ENCODE data around the gene ALS2CL. TPM values are rescaled to one million over a fixed set of nuclear protein-coding genes. Genes with fewer than 3 reads are reported as not detected.
"Not testable (repeated sequence)": the region's sequence is repeated elsewhere in the genome, so short reads cannot be mapped to it uniquely, and the experiment has no call there.

The ALS2CL gene
- 7.8 and 13.5 TPM in 2 replicates for total RNA-seq

- no peak for DNase-seq (ENCODE audit: extremely low read depth, low read depth, low spot score)
Observed at GRCh38 chr3:46693038-46693891, at the start of gene ALS2CL. Gene ALS2CL (minus strand): TSS chr3:46693679. CDS start chr3:46689440, 4,239 bp downstream.

DNA sequence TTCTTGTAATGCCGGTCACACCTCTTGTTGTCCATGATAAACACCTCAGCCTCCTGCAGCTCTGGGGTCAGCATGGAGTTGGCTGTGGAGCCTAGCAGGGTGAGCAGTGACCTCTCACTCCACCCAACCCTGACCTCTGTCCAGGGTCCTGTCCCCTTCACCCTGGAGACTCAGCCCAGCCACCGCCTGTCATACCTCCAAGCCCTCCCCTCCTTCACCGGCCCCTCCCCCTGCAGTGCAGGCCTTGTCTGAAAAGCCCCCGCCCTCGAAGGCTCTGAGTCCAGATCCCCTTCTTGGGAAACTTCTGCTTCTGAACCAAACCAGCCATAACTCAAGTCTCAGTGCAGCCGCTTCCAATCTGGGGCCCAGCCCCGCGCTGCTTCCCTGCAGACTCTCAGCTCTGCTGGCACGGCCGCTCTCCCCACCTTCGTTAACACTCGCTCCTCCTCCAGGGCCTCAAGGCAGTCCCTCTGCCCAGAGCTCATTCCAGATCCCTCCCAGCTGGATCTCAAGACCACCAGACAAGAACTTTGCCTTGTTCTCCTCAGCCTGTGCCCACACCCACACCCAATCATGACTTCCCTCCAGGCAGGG lies 49.6 kb upstream of the ALS2CL start:
- DNase-seq (ENCODE audit: extremely low read depth, low read depth, low spot score), result no peak

DNA sequence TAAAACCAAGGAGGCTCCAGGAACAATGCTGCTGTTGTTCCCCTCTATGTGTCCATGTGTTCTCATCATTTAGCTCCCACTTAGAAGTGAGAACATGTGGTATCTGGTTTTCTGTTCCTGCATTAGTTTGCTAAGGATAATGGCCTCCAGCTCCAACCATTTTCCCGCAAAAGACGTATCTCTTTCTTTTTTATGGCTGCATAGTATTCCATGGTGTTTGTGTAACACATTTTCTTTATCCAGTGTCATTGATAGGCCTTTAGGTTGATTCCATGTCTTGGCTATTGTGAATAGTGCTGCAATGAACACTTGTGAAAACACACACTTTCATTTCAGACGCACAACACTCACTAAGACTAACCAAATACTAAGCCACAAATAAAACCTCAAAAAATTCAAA lies 46.1 kb upstream of the ALS2CL start:
- not testable (repeated sequence) for DNase-seq (ENCODE audit: extremely low read depth, low read depth, low spot score)

GRCh38 chr3:46737329-46737731 lies 43.9 kb upstream of the ALS2CL start:
- no peak for DNase-seq (ENCODE audit: extremely low read depth, low read depth, low spot score)

GRCh38 chr3:46736006-46736872 lies 42.8 kb upstream of the ALS2CL start:
- DNase-seq (ENCODE audit: extremely low read depth, low read depth, low spot score), result no peak

DNA sequence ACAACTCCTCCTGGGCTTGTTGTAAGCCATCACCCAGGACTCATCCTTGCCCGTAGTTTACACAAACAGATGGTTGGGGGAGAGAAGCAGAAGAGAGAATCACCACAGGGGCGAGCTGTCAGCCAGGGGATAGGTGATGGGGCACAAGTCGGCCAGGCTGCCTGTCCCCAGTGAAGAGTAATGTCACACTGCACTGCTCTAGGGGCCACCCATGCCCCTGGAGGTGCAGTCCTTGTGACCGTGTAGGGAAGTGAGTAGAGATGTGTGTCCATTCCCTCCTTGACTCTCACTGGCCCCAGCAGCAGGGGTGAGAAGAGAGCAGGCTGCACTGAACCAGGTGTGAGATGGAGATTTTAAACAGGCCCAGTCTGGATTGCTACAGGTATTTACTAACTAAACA lies 41.3 kb upstream of the ALS2CL start:
- DNase-seq (ENCODE audit: extremely low read depth, low read depth, low spot score), result no peak

- no peak for DNase-seq (ENCODE audit: extremely low read depth, low read depth, low spot score)
Observed at GRCh38 chr3:46733026-46733800, 39.7 kb upstream of the ALS2CL start.

- DNase-seq (ENCODE audit: extremely low read depth, low read depth, low spot score), result no peak
Observed at GRCh38 chr3:46731795-46732194, 38.3 kb upstream of the ALS2CL start.

- no peak for DNase-seq (ENCODE audit: extremely low read depth, low read depth, low spot score)
Observed at GRCh38 chr3:46730819-46731218, 37.3 kb upstream of the ALS2CL start.

DNA sequence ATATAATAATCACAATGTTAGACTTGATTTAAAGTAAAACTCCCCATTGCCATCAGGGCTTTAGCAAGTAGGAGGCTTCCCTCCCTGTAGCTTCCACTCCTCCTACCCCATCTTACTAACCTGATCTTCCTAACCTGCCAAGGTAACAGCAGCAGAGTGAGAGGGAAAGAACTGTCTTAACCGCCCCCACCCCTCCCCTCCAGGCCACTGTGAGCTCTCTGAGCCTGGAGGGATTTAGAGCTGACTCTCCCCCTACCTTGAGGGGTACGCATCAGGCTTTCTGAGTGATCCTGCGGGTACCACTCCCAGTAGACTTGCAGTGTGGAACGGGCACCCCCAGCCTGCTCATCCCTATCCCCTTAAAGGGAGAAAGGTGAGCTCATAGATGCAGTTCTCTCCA lies 35.6 kb upstream of the ALS2CL start:
- no peak for DNase-seq (ENCODE audit: extremely low read depth, low read depth, low spot score)

GRCh38 chr3:46725621-46726314 lies 32.3 kb upstream of the ALS2CL start:
- no peak for DNase-seq (ENCODE audit: extremely low read depth, low read depth, low spot score)

GRCh38 chr3:46724424-46724823 lies 30.9 kb upstream of the ALS2CL start:
- DNase-seq (ENCODE audit: extremely low read depth, low read depth, low spot score), result no peak

- DNase-seq (ENCODE audit: extremely low read depth, low read depth, low spot score), result no peak
Observed at GRCh38 chr3:46722443-46722842, 29.0 kb upstream of the ALS2CL start.

- DNase-seq (ENCODE audit: extremely low read depth, low read depth, low spot score), result no peak
Observed at GRCh38 chr3:46721009-46721408, 27.5 kb upstream of the ALS2CL start.

DNA sequence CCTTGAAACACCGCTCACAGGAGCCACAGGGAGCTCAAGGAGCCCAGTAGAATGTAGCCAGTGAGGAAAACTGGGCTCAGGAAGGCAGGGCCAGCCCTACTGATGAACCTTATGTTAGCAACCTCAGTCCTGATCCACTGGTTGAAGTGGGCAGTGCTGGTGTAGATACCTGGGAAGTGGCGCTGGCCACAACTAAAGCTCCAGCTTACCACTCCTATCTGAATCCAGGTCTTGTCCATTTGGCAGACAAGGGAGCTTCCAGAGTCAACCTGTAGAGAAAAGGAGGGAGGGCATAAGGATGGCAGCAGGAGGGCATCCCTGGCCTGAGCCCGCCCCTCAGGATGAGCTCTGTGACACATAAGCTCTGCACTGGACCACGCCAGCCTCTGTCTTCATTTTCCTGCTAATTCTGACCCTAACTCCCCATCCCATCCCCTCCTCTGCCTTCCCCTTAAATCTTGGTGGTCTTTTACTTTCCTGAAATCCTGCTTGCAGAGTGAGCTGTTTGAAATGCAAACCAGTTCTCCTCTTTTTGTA lies 26.3 kb upstream of the ALS2CL start:
- DNase-seq (ENCODE audit: extremely low read depth, low read depth, low spot score), result no peak

GRCh38 chr3:46719044-46719565 lies 25.6 kb upstream of the ALS2CL start:
- DNase-seq (ENCODE audit: extremely low read depth, low read depth, low spot score), result no peak

GRCh38 chr3:46717447-46718231 lies 24.2 kb upstream of the ALS2CL start, which contains the start of gene PRSS50:
Gene PRSS50 (minus strand): TSS chr3:46717869. CDS start chr3:46717824, 45 bp downstream.
- DNase-seq (ENCODE audit: extremely low read depth, low read depth, low spot score), result no peak
